GM12878 (cell line): ENCODE results near the gene ZNF451. TPM values are rescaled to one million over a fixed set of nuclear protein-coding genes. Genes with fewer than 3 reads are reported as not detected.

Source experiments
- ATAC-seq: fragments of 200-7000 bp; cut with Tn5 transposase; 3 replicates; pipeline ENCODE4 v1.9.1; 2020; ENCODE audit warnings: mild to moderate bottlenecking, moderate library complexity
- BruUV-seq: library from RNA; stranded (reverse); fragments of 400-500 nt; replicated peaks from 2 replicates; lab custom pipeline; 2021; lab: Mats Ljungman, UMichigan
- CTCF ChIA-PET: fragments of 300-600 bp; sonication (Branson Sonifier 250); formaldehyde crosslinking; extraction: SDS; loops from one replicate; lab custom pipeline; 2021; ENCODE audit warnings: inconsistent platforms; lab: Yijun Ruan, JAX
- POLR2A ChIA-PET: fragments of 350-600 bp; formaldehyde crosslinking; extraction: SDS; loops from one replicate; lab custom pipeline; 2021; ENCODE audit warnings: inconsistent platforms; lab: Charles Lee
- RAD21 ChIA-PET: fragments of 300-600 bp; sonication (Branson Sonifier 250); formaldehyde crosslinking; loops from one replicate; lab custom pipeline; 2023; ENCODE audit warnings: antibody characterized with exemption; ENCODE audit not compliant: unreplicated experiment; lab: Charles Lee
- SMC1A ChIA-PET: fragments of 300-600 bp; sonication (Branson Sonifier 250); formaldehyde crosslinking; loops from one replicate; lab custom pipeline; 2023; ENCODE audit not compliant: unreplicated experiment, uncharacterized antibody; lab: Charles Lee
- DNase-seq: peaks from one replicate; pipeline ENCODE4 v3.0.0-alpha.2; 2011; ENCODE audit warnings: low read depth, low spot score
- FAIRE-seq: peaks from 3 replicates; lab custom pipeline; 2011; peaks lifted over from hg19 to GRCh38; lab: Jason Lieb, UNC
- H2AFZ ChIP-seq: 2 replicates; pipeline ENCODE4 v1.6.0; 2011; ENCODE audit warnings: low read depth, low read length, control low read depth; ENCODE audit not compliant: control insufficient read depth
- H3K27ac ChIP-seq: 2 replicates; pipeline ENCODE4 v1.5.1; 2011; ENCODE audit warnings: control low read depth; ENCODE audit not compliant: control insufficient read depth, insufficient read depth
- H3K27me3 ChIP-seq, 2 experiments: replicated peaks in 1 of 2; 2 replicates each; pipeline versions ENCODE4 v1.6.0 to v1.6.1; 2011; ENCODE audit warnings: low read length in 1 of 2; ENCODE audit not compliant: control insufficient read depth in 2 of 2, insufficient read depth in 2 of 2
- H3K36me3 ChIP-seq, 2 experiments: 2 replicates each; pipeline ENCODE4 v1.5.1; 2011; ENCODE audit warnings: low read length in 1 of 2; ENCODE audit not compliant: control insufficient read depth in 2 of 2, insufficient read depth in 2 of 2
- H3K4me1 ChIP-seq: 2 replicates; pipeline ENCODE4 v1.6.1; 2011; ENCODE audit warnings: mild to moderate bottlenecking, low read length, moderate library complexity, mixed read lengths; ENCODE audit not compliant: control insufficient read depth, insufficient read depth
- H3K4me2 ChIP-seq: 2 replicates; pipeline ENCODE4 v1.6.0; 2011; ENCODE audit warnings: control low read depth; ENCODE audit not compliant: control insufficient read depth, insufficient read depth
- H3K4me3 ChIP-seq: fragments of 200-600 bp; sonication (generic); 2 replicates; pipeline ENCODE4 v1.5.1; 2016
- H3K79me2 ChIP-seq: 2 replicates; pipeline ENCODE4 v1.6.0; 2011; ENCODE audit warnings: low read length; ENCODE audit not compliant: control insufficient read depth, insufficient read depth
- H3K9ac ChIP-seq: 2 replicates; pipeline ENCODE4 v1.8.0; 2011; ENCODE audit warnings: low read length, control low read depth, mixed read lengths; ENCODE audit not compliant: control insufficient read depth, insufficient read depth
- H3K9me3 ChIP-seq: replicated peaks from 3 replicates; pipeline ENCODE4 v1.5.1; 2011; ENCODE audit warnings: mild to moderate bottlenecking, low read length; ENCODE audit not compliant: control insufficient read depth, insufficient read depth
- H4K20me1 ChIP-seq: 2 replicates; pipeline ENCODE4 v1.6.0; 2011; ENCODE audit not compliant: control insufficient read depth, insufficient read depth
- CHD1 ChIP-seq: IDR thresholded peaks from 2 replicates; pipeline ENCODE4 v1.6.1; 2012; ENCODE audit warnings: low read depth, low read length, improper control_type of control experiment
- CREB1 ChIP-seq: IDR thresholded peaks from 2 replicates; pipeline ENCODE4 v1.6.1; 2012; ENCODE audit warnings: low read depth, mild to moderate bottlenecking, inconsistent platforms
- ESRRA ChIP-seq: IDR thresholded peaks from 2 replicates; pipeline ENCODE4 v1.6.1; 2012; ENCODE audit warnings: mild to moderate bottlenecking, low read length, improper control_type of control experiment
- FOS ChIP-seq: IDR thresholded peaks from 3 replicates; pipeline ENCODE4 v1.6.1; 2011; ENCODE audit warnings: borderline replicate concordance; ENCODE audit not compliant: insufficient read length; ENCODE audit errors: extremely low read depth
- LARP7 ChIP-seq: fragments of 450-650 bp; IDR thresholded peaks from 2 replicates; pipeline ENCODE4 v1.6.1; 2017; ENCODE audit warnings: mild to moderate bottlenecking
- MXI1 ChIP-seq: fragments of 150-350 bp; IDR thresholded peaks from 2 replicates; pipeline ENCODE4 v1.6.1; 2011; ENCODE audit warnings: low read depth, mild to moderate bottlenecking, inconsistent platforms, low read length, improper control_type of control experiment
- NR2F1 ChIP-seq: fragments of 450-650 bp; conservative IDR thresholded peaks from 2 replicates; pipeline ENCODE4 v1.6.1; 2017; ENCODE audit warnings: mild to moderate bottlenecking
- PAX5 ChIP-seq: IDR thresholded peaks from 2 replicates; pipeline ENCODE4 v1.6.1; 2011; ENCODE audit warnings: low read depth, low read length, borderline replicate concordance
- RAD21 ChIP-seq: IDR thresholded peaks from 2 replicates; pipeline ENCODE4 v1.6.1; 2011; ENCODE audit warnings: mild to moderate bottlenecking, low read depth, low read length, moderate library complexity; ENCODE audit not compliant: insufficient read depth
- RFX5 ChIP-seq: IDR thresholded peaks from 2 replicates; pipeline ENCODE4 v1.6.1; 2011; ENCODE audit warnings: low read depth, low read length, improper control_type of control experiment
- SIN3A ChIP-seq: IDR thresholded peaks from 2 replicates; pipeline ENCODE4 v1.6.1; 2012; ENCODE audit warnings: low read depth, low read length, improper control_type of control experiment
- SP1 ChIP-seq: IDR thresholded peaks from one replicate; pipeline ENCODE4 v1.6.1; 2011; ENCODE audit warnings: low read depth, low read length
- SREBF1 ChIP-seq: IDR thresholded peaks from 2 replicates; pipeline ENCODE4 v1.6.1; 2012; ENCODE audit warnings: mild to moderate bottlenecking, low read length
- STAT1 ChIP-seq: fragments of 450-650 bp; conservative IDR thresholded peaks from 2 replicates; pipeline ENCODE4 v1.6.1; 2014; ENCODE audit warnings: antibody characterized with exemption, mild to moderate bottlenecking
- YY1 ChIP-seq: IDR thresholded peaks from 2 replicates; pipeline ENCODE4 v1.6.1; 2011; ENCODE audit warnings: low read depth, mild to moderate bottlenecking, low read length
- ZNF207 ChIP-seq: fragments of 450-650 bp; IDR thresholded peaks from 2 replicates; pipeline ENCODE4 v1.6.1; 2014; ENCODE audit warnings: antibody characterized with exemption, mild to moderate bottlenecking, borderline replicate concordance
- ZNF384 ChIP-seq: IDR thresholded peaks from 2 replicates; pipeline ENCODE4 v1.6.1; 2012; ENCODE audit warnings: low read depth, mild to moderate bottlenecking, low read length, improper control_type of control experiment, borderline replicate concordance
- WGBS: methylation state at CpG from one replicate; pipeline ENCODE4 v1.1.6; 2016; ENCODE audit warnings: low lambda C conversion rate; ENCODE audit not compliant: insufficient replicate concordance, insufficient coverage; ENCODE audit errors: missing lambda C conversion rate; 5-methylcytosine and 5-hydroxymethylcytosine counted together
- in situ Hi-C: fragments of 300-500 bp; cut with MboI; formaldehyde crosslinking; loops from 9 replicates; pipeline ENCODE4 v1.14.3; 2018; ENCODE audit warnings: mixed read lengths
- intact Hi-C: fragments of 100-400 bp; cut with micrococcal nuclease; formaldehyde crosslinking; loops from one replicate; pipeline ENCODE4 v1.14.2; 2022; ENCODE audit not compliant: unreplicated experiment
- polyA plus RNA-seq, 11 experiments: library from polyadenylated mRNA; depleted of rRNA in 4 of 11; unstranded in 6 of 11; stranded (reverse) in 5 of 11; fragments of >200 nt; fragmentation: Nextera tagmentation in 4 of 11; fragmentation: Illumina TruSeq in 1 of 11; extraction: Ambion mirVana in 4 of 11; extraction: Trizol in 1 of 11; gene quantifications; 1 replicate in 1 of 11; 2 replicates in 10 of 11; pipeline versions ENCODE4 v1.2.1 to v1.2.3, GENCODE V29; 2011 to 2016; ENCODE audit warnings: inconsistent platforms in 2 of 11, missing spikeins in 2 of 11, low read depth in 1 of 11
- total RNA-seq, 4 experiments: library from RNA; depleted of rRNA in 3 of 4; stranded (reverse); fragments of >200 nt in 3 of 4; fragmentation: Illumina TruSeq in 1 of 4; extraction: Trizol in 1 of 4; gene quantifications; 2 replicates each; pipeline versions ENCODE4 v1.2.1 to v1.2.3, GENCODE V29; 2013 to 2021
- TF ChIP-seq, protein P1 (sequence below): fragments of 450-650 bp; formaldehyde crosslinking; IDR thresholded peaks from 2 replicates; pipeline ENCODE4 v1.4.0; 2020; ENCODE audit warnings: mild to moderate bottlenecking, moderate library complexity
- TF ChIP-seq, protein P2 (sequence below): fragments of 150-350 bp; IDR thresholded peaks from 2 replicates; pipeline ENCODE4 v1.6.1; 2014; ENCODE audit warnings: mild to moderate bottlenecking, low read depth, low read length
- TF ChIP-seq, protein P3 (sequence below): IDR thresholded peaks from 2 replicates; pipeline ENCODE4 v1.6.1; 2011; ENCODE audit warnings: low read depth, low read length, improper control_type of control experiment, borderline replicate concordance

ZNF451 gene
- total and polyA plus RNA-seq, 10 of the 15 experiments (the other 5 are each of a cell fraction or from before 2014, with no cell fraction given), result 6.5 to 44.4 (median 23.8) TPM

DNA sequence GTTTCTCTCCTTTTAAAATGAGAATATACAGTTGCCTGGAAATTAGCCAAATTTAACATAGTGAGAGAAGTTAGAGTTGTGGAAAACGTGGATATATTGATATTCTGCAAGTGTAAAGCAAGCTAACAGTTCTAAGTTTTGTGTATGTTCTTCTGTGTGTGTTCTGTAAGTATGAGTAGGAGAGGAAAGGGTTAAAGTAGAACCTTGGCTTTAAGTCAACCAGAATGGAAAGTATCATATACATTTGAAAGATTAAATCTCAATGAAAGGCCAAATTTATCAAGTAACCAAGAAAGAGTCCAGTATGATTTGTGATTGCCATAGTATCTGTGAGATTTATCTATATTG is 52.2 kb downstream of the ZNF451 start (continued):
- TF ChIP-seq, protein P1, sequence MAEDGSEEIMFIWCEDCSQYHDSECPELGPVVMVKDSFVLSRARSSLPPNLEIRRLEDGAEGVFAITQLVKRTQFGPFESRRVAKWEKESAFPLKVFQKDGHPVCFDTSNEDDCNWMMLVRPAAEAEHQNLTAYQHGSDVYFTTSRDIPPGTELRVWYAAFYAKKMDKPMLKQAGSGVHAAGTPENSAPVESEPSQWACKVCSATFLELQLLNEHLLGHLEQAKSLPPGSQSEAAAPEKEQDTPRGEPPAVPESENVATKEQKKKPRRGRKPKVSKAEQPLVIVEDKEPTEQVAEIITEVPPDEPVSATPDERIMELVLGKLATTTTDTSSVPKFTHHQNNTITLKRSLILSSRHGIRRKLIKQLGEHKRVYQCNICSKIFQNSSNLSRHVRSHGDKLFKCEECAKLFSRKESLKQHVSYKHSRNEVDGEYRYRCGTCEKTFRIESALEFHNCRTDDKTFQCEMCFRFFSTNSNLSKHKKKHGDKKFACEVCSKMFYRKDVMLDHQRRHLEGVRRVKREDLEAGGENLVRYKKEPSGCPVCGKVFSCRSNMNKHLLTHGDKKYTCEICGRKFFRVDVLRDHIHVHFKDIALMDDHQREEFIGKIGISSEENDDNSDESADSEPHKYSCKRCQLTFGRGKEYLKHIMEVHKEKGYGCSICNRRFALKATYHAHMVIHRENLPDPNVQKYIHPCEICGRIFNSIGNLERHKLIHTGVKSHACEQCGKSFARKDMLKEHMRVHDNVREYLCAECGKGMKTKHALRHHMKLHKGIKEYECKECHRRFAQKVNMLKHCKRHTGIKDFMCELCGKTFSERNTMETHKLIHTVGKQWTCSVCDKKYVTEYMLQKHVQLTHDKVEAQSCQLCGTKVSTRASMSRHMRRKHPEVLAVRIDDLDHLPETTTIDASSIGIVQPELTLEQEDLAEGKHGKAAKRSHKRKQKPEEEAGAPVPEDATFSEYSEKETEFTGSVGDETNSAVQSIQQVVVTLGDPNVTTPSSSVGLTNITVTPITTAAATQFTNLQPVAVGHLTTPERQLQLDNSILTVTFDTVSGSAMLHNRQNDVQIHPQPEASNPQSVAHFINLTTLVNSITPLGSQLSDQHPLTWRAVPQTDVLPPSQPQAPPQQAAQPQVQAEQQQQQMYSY, result no peak
- no peak for TF ChIP-seq PAX5
- TF ChIP-seq STAT1, result no peak

DNA sequence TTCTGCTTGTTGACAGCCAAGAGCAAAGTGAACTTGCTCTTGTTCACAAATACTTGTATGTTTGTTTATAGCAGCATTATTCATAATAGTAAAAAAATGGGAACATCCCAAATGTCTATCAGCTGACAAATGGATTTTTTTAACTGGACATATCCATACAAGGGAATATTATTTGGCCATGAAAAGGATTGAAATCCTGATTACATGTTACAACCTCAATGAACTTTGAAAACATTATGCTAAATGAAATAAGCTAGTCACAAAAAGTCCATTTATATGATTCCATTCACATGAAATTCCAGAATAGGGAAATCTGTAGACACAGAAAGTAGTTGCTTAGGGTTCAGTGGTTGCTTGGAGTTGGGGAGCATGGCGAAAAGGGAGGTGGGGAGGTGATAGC is 53.7 kb downstream of the ZNF451 start:
- ChIA-PET RAD21 (interaction anchor here (0.6 to 1.3 kb wide), 2 partner anchors 28 to 37 kb away, joined by 3 read pairs; no protein-coding TSS in a partner anchor), CTCF (interaction anchor here (1.0 to 1.7 kb wide), 3 partner anchors 10 to 241 kb away, joined by 4 to 6 read pairs (median 4); no protein-coding TSS in a partner anchor)
- TF ChIP-seq NR2F1 (no peak), SREBF1 (no peak), RAD21 (no peak), SIN3A (no peak), ZNF207 (no peak), YY1 (no peak), RFX5 (no peak), FOS (no peak), ESRRA (no peak), MXI1 (no peak), CREB1 (no peak), CHD1 (no peak), LARP7 (no peak), ZNF384 (no peak), SP1 (no peak)
- TF ChIP-seq, protein P2, sequence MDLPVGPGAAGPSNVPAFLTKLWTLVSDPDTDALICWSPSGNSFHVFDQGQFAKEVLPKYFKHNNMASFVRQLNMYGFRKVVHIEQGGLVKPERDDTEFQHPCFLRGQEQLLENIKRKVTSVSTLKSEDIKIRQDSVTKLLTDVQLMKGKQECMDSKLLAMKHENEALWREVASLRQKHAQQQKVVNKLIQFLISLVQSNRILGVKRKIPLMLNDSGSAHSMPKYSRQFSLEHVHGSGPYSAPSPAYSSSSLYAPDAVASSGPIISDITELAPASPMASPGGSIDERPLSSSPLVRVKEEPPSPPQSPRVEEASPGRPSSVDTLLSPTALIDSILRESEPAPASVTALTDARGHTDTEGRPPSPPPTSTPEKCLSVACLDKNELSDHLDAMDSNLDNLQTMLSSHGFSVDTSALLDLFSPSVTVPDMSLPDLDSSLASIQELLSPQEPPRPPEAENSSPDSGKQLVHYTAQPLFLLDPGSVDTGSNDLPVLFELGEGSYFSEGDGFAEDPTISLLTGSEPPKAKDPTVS, result no peak
- TF ChIP-seq, protein P3, sequence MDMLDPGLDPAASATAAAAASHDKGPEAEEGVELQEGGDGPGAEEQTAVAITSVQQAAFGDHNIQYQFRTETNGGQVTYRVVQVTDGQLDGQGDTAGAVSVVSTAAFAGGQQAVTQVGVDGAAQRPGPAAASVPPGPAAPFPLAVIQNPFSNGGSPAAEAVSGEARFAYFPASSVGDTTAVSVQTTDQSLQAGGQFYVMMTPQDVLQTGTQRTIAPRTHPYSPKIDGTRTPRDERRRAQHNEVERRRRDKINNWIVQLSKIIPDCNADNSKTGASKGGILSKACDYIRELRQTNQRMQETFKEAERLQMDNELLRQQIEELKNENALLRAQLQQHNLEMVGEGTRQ, result no peak

More for the DNA sequence above, 53.7 kb downstream of the ZNF451 start:
- no peaks in the 10 kb centered on the region for H4K20me1 ChIP-seq
- DNase-seq (no peak), ATAC-seq (no peak), FAIRE-seq (no peak)
- intact Hi-C loops, result no loop called here
- H3K79me2 ChIP-seq, result no peaks in the 10 kb centered on the region
- no peaks in the 10 kb centered on the region for H3K27me3 ChIP-seq
- H3K4me2 ChIP-seq, result no peak overlapping the region
- ChIA-PET SMC1A (interaction anchor here (0.8 to 1.1 kb wide), 4 partner anchors 9 to 46 kb away, joined by 3 to 5 read pairs (median 3); no protein-coding TSS in a partner anchor), POLR2A (interaction anchor here (0.5 kb wide), 1 partner anchor 54 kb away, joined by 3 read pairs; no protein-coding TSS in a partner anchor)
- H3K4me3 ChIP-seq, result no peak overlapping the region
- no TSS peak for BruUV-seq
- peaks cover 0 to 17% of the 10 kb centered on the region in 2 experiments; a peak in 2 of 4 replicates for H3K36me3 ChIP-seq
- in situ Hi-C loops, result no loop called here
- no peaks in the 10 kb centered on the region; the same call in 2 of the 3 replicates for H3K9me3 ChIP-seq
- H3K9ac ChIP-seq, result no peak overlapping the region
- WGBS, result 95% methylated on average over 1 of the region's 1 CpG
- H2AFZ ChIP-seq, result no peak overlapping the region
- no peaks in the 10 kb centered on the region for H3K4me1 ChIP-seq
- H3K27ac ChIP-seq, result no peak overlapping the region
